T-helper 2 cell treated with Interferon-gamma antibody and Interleukin-4, amounts not matched to agents 100 ng/mL and 5 ng/mL, for 36 hours (primary cell): ENCODE measurements around the gene AAK1. TPM values are rescaled to one million over a fixed set of nuclear protein-coding genes. Genes with fewer than 3 reads are reported as not detected.
"Not testable (repeated sequence)": the region's sequence is repeated elsewhere in the genome, so short reads cannot be mapped to it uniquely, and the experiment has no call there.

Experiments used
- intact Hi-C: fragments of 100-400 bp; cut with micrococcal nuclease; formaldehyde crosslinking; loops from one replicate; pipeline ENCODE4 v1.15.1; 2023
- total RNA-seq: library from RNA; stranded (reverse); gene quantifications from 2 replicates; pipeline ENCODE4 v1.2.3, GENCODE V29; 2022

Gene AAK1
- total RNA-seq, 1 donor from 2014 or later = 113 TPM

DNA sequence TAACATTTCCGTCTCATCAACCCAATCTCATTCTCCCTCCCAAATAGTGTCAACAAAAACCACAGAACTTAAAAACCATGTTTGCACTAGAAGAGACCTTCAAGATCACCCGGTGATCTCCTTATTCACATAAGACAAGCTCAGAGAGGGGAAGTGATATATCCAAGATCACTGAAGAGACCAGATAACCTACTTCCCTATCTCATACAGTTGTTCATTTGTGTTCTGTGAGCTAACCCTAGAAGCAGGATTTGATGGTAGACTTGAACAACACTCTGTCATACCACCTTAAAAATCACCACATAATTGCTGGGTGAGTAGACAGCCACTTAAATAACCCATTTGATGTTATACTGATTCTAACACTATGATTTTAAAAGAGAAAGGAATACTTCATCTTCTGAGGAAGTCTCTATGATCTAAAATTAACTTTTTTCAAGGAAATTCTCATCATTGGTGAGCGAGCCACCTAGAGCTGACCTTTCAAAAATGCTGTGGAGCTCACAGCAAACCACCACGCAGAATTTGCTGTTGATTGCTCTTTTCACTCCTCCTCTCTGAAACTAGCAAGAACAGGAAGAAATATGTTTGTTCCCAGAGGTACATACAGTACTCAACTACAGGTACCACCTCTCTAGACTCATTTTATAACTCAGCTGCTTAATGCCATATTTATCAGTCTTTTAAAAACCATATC lies 15.1 kb downstream of the AAK1 start:
- intact Hi-C loops = loop anchor here (1.0 kb wide), 1 partner anchor 16 kb away; no protein-coding TSS in a partner anchor

DNA sequence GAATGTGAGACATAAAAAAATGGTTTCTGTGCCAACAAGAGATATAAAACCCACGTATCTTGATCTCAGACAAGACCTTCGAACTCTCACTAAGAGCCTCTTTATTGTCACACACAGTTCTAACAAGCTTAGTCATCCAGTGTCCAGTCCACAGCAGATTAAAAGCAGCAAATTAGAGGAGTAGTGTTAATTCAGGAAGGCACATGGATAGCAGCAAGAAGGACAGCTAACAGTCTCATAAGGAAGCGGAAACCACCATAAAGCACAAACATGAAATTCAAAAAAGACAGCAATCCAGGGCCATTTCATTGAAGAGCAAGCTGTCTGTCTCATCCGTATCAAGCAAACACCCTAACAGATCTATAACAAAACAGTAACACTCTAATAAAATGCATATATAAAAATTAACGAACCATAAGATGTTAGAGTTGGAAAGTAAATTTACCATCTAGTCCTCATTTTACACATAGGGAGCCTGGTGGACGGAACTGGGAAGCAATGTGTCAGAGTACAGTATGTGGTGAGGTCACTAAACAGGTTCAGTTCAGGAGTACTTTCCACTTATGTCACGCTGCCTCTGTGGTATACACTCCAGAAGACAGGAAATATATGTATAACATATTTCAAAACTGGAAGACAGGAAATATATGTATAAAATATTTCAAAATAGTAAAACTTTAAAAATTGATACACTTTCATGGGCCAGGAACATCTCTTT lies 18.3 kb downstream of the AAK1 start:
- intact Hi-C loops = no loop called here

DNA sequence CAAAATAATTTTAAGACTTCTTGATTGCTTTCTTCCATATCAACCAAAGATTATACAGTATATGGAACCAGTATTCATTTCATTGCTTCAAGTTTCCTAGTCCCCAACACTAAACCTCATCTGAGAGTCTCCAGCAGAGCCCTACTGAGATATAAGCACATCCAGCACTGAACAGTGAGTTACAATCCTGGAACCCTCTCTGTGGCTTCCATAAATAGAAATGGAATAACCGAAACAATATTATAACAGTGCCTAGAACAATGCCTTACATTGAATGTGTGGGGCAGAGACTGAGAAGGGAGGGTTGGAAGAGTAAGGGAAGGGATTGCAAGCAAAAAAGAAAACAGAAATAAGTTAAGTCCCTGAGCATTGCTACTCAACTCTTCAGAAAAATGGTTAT lies 18.9 kb downstream of the AAK1 start:
- intact Hi-C loops = no loop called here

DNA sequence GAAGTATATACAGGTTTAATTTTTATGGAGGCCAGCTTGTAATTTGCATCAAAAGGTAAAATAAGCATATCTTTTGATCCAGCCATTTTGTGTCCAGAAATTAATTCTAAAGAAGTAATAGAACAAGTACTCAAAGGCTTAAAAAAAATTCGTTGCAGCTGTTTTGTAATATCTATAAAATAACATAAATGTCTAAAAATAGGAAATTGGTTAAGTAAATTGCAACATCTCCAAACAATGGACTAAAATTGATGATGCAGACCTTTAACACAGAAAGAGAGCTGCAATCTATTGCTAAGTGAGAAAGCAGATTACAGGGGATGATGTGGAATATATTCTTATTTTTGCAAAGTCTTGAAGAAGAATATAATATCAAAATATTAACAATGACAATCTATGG lies 19.4 kb downstream of the AAK1 start:
- intact Hi-C loops = no loop called here

DNA sequence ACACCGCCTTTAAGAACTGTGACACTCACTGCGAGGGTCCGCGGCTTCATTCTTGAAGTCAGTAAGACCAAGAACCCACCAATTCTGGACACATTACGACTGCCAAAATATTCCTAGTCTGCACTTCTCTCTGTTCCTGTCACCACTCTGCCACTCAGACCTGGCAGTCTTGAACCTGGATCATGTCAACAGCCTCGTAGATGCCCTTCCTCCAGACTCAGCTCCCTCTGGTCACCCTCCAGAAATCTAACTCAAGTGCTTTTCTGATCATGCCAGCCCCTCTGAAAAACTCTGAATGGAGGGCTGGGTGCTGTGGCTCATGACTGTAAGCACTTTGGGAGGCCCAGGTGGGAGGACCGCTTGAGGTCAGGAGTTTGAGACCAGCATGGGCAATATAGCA lies 20.3 kb downstream of the AAK1 start:
- intact Hi-C loops = no loop called here

DNA sequence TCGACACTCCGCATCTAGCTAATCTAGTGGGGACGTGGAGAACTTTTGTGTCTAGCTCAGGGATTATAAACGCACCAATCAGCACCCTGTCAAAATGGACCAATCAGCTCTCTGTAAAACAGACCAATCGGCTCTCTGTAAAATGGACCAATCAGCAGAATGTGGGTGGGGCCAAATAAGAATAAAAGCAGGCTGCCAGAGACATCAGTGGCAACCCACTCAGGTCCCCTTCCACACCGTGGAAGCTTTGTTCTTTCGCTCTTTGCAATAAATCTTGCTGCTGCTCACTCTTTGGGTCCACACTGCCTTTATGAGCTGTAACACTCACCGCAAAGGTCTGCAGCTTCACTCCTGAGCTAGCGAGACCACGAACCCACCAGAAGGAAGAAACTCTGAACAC lies 20.7 kb downstream of the AAK1 start:
- intact Hi-C loops = not testable (repeated sequence)

DNA sequence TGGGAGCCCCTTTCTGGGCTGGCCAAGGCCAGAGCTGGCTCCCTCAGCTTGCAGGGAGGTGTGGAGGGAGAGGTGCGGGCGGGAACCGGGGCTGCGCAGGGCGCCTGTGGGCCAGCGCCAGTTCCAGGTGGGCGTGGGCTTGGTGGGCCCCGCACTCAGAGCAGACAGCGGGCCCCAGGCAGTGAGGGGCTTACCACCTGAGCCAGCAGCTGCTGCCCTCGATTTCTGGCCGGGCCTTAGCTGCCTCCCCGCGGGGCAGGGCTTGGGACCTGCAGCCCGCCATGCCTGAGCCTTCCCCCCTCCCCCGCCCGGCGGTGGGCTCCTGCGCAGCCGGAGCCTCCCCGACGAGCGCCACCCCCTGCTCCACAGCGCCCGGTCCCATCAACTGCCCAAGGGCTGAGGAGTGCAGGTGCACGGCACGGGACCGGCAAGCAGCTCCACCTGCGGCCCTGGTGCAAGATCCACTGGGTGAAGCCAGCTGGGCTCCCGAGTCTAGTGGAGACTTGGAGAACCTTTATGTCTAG lies 21.5 kb downstream of the AAK1 start:
- intact Hi-C loops = not testable (repeated sequence)

DNA sequence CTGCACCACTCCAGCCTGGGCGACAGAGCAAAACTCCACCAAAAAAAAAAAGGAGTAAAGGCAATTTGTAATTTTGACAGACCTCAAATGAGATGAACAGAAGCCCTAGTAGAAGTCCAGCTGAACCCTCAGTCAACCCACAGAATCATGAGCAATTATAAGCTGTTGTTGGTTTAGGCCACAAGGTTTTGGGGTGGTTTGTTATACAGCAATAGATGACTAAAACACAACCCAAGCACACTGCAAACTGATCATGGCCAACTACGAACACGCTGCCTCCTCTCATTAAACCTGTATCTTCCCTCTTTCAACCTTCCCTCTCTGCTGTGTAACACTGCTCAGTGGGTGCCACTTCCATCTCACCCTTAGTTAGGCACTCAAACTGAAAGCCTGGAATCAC lies 22.1 kb downstream of the AAK1 start:
- intact Hi-C loops = no loop called here

DNA sequence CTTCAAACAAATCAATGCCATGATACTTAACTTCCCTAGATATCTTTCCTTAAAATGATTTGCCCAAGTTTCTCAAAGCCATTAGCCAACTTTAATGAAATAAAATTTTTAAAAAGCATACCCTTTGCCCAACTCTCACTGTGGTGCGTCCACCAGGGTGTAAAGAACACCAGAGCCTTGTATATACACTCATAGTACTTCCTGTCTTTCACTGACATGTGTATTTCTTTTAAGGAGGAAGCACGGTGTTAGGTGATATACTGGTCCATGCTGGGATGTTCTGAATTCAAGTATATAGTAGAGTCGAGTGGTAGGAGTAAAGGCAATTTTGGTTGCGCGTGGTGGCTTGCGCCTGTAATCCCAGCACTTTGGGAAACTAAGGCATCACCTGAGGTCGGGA lies 22.7 kb downstream of the AAK1 start:
- intact Hi-C loops = no loop called here

DNA sequence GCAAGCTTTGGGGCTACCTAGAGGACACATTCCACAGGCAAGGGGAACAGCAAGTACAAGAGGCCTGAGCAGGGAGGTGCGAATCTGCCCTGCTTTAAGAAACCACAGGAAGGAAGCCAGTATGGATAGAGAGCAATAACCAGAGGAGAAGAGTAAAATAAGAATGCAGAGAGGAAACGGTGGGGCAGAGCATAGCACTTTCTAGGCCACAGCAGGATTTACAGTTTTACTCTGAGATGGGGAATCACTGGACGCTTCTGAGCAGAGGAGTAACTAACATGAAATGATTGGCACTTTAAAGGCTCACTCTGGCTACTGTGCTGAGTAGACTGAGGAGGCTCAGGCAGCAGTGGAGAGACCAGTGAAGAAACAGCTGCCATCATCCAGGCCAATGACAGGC lies 23.8 kb downstream of the AAK1 start:
- intact Hi-C loops = no loop called here

DNA sequence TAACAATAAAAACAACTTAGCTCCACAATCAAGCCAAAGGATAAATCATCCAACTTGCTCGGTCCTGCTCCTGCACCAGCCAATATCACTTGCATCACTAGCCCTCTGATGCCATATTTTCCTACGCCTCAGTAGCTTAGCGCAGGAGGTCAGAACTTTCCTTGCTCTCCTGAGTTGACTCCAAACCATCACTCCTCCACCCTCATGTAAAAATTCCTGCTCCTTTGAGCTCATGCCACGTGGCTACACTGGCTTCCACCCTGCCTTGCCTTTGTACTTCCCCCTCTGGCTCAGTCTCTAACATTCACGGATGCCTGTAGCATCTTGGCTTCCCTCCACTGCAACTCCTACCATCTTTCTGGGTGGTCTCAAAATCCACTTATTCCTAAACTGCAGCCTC lies 25.2 kb downstream of the AAK1 start:
- intact Hi-C loops = no loop called here

DNA sequence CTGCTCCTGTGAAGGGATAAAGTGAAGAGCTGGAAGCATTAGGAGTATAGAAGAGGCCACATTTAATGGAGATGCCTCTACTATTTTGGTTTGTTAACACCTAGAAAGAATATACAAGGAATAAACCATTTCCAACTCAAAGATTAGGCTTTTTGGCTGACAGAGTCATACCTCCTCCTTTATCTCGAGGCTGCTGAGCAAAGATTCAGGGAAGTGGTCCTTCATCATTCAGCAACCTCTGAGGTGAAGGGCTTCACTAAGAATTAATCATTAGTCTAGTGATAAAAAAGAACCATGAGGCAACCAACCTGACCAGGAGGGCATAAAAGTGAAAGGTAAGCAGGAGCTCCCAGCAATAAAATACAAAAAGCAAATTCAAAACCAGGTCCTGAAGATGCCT lies 25.8 kb downstream of the AAK1 start:
- intact Hi-C loops = loop anchor here (2.0 kb wide), 2 partner anchors 17 to 27 kb away; no protein-coding TSS in a partner anchor

DNA sequence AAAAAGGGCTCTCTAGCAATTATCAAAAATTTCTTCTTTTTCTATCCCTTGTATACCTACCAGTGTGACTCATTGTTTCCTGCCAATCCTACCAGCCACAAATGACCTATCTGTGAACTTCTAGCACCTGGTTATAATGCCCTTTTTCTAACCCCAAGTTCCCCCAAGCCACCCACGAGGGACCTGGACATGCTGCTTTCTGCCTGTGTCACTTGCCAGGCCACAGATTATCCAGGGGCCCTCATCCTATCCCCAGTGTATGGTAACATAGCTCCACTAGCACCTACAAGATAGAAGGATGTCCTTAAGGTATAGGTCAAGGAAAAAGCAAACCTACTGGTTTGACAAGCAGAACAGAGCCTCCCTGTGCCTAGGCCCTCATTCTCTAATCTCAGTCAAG lies 26.8 kb downstream of the AAK1 start:
- intact Hi-C loops = loop anchor here (2.0 kb wide), 2 partner anchors 16 to 28 kb away; no protein-coding TSS in a partner anchor

DNA sequence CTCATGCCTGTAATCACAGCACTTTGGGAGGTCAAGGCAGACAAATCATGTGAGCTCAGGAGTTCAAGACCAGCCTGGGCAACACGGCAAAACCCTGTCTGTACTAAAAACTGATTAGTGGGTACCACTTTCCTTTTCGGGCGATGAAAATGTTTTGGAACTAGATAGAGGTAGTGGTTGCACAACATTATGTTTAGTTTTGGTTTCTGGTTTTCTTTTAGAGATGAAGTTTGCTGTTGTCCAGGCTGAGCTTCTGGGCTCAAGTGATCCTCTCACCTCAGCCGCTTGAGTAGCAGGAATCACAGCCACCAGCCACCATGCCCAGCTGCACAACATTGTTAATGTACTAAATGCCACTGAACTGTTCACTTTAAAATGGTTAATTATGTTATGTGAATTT lies 27.6 kb downstream of the AAK1 start:
- intact Hi-C loops = loop anchor here (2.0 kb wide), 2 partner anchors 15 to 29 kb away; no protein-coding TSS in a partner anchor

DNA sequence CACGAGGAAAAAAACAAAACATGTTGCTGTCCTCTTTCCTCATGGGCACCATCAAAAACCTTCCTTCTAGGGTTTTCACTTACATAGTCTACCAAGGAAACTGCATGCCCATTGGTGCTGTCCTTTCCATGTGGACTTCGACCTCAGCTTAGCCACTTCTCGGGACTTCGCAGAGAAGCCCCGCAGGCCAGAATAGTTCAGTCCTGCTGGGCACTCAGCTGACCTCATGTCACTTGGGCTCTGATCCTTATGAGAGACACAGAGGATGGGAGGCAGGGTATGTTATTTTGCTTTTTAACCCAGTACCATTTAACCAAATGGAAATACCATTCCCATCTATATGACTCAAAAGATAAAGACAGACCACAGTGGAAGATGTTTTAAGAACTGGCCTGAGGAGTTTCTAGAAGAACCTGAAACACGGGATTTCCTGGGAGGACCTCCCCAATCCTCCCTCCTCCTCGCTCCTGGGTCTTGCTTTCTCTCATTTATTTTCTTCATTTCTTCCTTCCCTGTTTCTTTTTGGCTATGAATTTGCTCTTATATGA lies 28.4 kb downstream of the AAK1 start:
- intact Hi-C loops = no loop called here

DNA sequence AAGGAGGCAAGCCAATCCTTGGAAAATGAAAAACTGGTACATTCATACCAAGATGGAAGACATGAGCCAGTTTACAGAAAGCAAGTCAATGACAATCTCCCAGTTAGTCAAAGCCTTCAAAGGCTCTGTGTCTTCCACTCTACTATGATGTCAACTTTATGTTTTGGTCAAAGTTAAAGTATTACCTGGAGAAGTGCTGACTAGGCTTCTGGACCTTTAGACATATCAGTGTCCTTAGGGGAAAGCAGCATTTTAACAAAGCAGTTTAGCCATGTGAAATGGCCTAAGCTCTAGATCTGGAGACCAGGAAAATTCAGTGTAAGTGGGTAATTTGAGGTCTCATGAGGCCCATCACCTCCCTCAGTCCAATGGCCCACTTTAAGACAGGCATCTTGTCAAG lies 30.8 kb downstream of the AAK1 start:
- intact Hi-C loops = no loop called here

DNA sequence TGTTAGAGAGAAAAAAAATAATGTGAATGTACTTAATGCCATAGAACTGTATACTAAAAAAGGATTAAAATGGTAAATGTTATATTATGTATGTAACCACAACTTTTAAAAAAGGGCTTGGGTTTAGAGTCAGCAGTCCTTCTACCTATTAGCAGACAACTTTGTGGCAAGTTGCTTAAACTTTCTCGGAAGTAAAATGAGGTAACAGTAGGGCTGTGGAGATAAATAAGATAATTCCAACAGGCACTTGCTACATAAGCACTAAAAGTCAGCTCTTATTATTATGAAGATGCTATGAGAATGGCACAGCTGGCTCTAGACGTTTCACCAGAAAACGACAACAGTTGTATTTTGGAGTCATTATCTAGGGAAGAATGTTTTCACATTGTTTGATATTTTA lies 31.3 kb downstream of the AAK1 start:
- intact Hi-C loops = no loop called here

DNA sequence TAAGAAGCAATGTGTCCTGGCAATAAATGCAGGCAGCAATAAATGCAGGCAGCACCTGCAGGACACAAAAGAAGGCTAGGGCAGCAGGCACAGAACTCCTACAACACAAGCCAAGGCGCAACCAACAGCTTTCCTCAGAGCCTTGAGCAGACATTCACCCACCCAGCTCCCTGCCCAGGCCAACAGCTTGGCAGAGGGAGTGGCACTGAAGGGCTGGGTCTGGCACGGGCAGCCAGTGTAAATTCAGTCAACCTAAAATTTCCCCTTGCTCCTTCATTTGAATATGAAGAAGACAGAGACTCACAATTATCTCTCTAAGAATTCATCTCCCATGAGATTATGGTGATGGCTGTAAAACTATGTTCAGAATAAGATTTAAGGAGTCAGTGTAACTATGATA lies 35.4 kb downstream of the AAK1 start:
- intact Hi-C loops = no loop called here

DNA sequence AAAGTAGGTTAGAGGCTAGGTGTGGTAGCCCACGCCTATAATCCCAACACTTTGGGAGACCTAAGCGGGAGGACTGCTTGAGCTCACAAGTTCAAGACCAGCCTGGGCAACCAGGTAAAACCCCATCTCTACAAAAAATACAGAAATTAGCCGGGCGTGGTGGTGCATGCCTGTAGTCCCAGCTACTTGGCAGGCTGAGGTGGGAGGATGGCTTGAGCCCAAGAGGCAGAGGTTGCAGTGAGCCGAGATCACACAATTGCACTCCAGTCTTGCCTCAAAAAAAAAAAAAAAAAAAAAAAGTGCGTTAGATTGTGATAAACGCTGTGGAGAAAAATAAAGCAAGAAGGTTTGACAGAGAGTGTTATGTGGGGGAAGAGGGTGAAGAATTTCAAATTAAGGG lies 36.8 kb downstream of the AAK1 start:
- intact Hi-C loops = not testable (repeated sequence)

DNA sequence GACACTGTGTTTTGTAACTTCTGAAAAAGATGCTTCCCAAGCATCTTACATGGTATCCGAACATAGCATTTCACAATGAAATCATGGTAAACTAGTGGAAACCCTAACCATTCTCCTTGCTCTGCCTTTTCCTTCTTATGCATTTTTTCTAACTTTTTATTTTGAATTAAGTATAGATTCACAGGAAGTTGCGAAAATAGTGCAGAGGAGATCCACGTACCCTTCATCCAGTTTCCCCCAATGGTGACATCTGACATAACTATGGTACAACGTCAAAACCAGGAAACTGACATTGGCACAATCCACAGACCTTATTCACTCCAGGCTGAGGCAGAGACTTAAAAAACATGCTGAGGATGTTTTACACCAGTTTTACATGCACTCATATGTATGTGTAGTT lies 38.3 kb downstream of the AAK1 start:
- intact Hi-C loops = no loop called here

DNA sequence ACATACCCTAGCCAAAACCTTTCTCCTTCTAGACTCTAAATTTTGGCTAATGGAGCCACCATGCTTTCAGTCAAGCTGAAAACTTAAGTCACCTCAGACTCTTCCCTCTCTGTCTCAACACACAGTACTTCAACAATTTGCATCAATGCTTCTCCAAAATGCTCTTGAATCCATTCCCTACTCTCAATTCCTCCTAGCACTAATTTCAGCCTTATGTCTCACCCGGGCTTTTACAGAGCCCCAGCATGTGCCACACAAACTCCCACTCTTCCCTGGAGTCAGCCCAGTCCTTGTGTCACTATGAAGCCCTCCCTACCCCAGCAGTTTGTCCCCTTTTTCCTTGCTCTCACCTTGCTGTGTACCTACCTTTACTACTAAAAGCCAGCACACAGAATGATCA lies 38.7 kb downstream of the AAK1 start:
- intact Hi-C loops = no loop called here

DNA sequence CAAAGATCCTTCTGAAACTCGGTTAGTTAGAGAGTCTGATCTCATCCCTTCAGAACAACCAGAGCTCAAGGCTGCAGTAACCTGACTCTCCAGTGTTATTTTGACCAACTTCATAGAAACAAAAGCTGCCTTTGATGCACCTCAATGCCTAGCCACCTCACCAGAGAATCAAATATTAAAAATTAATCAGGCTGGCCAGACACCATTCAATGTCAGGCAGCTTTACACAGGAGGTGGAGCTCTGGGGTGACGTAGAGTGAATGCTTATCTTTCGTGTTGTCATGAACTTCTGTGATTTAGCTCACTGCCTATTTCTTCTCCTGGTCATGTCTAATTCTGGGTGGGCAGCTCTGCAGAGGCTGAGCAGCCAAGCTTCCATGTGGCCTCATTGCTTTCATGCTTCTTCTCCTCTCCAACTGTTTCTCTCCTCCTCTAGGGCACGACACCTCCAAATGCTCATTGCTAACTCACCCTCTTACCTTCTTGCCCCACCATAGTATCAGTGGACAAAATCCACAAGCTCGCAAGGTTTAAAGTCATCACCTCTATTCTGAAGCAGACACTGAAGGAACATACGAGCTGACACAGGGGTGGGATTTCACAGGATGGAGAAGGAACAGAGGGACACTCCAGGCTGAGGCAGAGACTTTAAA lies 39.4 kb downstream of the AAK1 start:
- intact Hi-C loops = no loop called here
